ENCODE data around the gene EOLA1.
"Not testable (repeated sequence)": the region's sequence is repeated elsewhere in the genome, so short reads cannot be mapped to it uniquely, and the experiment has no call there.

- TF ChIP-seq CTCF, POLR2A (IDR thresholded peaks at IDR 0.05): not testable (repeated sequence)
Measured at GRCh38 chrX:149549701-149550100, 8.9 kb downstream of the EOLA1 start, which contains the start of gene HSFX3.
